ENCODE data around the gene PRCC.
A peak's percentile ranks its signal among the peaks of the same experiment; 100 is the strongest.

The PRCC gene

GRCh38 chr1:156801409-156802121 lies 34.2 kb downstream of the PRCC start:
- no peak for DNase-seq

- DNase-seq: no peak
These were observed 35.1 kb downstream of the PRCC start for GRCh38 chr1:156802421-156802935.

- no peak for DNase-seq
These were observed 35.9 kb downstream of the PRCC start for GRCh38 chr1:156803086-156803851.

DNA sequence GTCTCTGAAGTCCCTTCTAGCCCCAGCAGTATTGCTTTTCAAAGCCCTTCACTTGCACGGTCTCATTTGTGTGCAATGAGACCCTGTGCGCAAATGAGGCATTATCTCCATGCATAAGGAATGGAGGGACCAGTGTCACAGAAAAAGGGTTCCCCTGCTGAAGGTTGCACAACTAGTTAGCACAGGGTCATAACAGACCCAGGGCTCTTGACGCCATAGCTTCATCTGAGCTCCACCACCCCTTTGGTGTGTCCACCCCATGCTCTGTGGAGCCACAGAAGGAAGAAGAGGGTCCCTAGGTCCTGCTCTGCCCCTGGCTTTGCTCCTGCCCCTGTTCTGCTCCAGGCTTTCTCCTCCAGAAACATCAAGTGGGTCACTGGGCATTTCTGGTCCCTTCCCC lies 36.7 kb downstream of the PRCC start:
- no peak for DNase-seq

DNA sequence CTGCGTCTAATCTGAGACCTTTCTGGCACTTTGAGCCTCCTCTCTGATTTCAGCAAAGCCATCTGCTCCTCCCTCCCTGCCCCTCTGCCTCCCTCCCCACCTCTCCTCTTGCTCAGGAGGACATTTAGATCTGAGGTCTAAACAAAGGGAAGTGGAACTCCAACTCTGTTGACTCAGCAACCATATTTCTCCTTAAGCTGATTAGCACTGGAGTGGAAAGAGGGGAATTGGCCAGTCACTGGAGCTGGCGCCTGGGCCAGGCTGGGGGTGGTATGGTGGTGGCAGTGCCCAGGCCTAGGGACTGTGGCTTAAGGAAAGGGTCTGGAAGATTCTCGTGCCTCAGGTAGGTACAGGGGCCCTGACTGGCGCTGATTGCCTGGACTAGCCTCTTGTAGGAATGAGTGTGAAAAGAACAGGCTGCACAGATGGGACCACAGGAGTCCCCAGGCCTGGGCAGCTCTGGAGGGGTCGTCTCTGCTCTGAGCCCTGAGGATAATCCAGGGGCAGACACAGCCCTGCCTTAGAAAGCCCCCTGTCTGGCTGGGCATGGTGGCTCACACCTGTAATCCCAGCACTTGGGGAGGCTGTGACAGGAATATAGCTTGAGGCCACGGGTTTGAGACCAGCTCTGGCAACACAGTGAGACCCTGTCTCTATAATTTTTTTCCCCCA lies 37.4 kb downstream of the PRCC start:
- no peak for DNase-seq

GRCh38 chr1:156805766-156806511 lies 38.6 kb downstream of the PRCC start:
- no peak for DNase-seq

GRCh38 chr1:156806512-156807440 lies 39.4 kb downstream of the PRCC start:
- no peak for DNase-seq

GRCh38 chr1:156807627-156808026 lies 40.3 kb downstream of the PRCC start:
- no peak for DNase-seq

GRCh38 chr1:156808186-156809030 lies 41.1 kb downstream of the PRCC start:
- DNase-seq: no peak

GRCh38 chr1:156809281-156809680 lies 41.9 kb downstream of the PRCC start:
- no peak for DNase-seq

DNA sequence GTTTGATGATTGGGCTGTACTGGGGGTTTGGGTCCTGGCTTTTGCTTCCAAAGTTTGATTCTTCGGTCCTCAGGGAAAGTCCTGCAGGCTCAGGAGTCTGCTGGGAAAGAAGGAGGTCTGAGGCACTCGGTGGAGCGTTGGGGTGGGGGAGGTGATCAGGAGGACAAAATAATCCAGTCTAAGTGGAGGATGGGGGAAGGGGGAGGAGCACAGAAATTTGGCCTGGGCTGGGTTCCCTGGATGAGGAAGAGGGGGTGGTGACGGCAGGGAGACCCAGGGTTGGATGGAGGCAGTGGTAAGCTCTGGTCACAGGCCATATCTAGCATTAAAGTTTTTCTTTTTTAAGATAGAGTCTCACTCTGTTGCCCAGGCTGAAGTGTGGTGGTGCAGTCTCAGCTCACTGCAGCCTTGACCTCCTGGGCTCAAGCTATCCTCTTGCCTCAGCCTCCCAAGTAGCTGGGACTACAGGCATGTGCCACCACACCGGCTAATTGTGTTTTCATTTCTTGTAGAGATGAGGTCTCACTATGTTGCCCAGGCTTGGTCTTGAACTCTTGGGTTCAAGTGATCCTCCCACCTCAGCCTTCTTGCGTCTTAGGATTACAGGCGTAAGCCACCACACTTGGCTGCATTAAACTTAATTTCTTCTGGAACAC lies 42.5 kb downstream of the PRCC start:
- no peak for DNase-seq

- DNase-seq: no peak
These were observed 43.8 kb downstream of the PRCC start for GRCh38 chr1:156811168-156811567.

DNA sequence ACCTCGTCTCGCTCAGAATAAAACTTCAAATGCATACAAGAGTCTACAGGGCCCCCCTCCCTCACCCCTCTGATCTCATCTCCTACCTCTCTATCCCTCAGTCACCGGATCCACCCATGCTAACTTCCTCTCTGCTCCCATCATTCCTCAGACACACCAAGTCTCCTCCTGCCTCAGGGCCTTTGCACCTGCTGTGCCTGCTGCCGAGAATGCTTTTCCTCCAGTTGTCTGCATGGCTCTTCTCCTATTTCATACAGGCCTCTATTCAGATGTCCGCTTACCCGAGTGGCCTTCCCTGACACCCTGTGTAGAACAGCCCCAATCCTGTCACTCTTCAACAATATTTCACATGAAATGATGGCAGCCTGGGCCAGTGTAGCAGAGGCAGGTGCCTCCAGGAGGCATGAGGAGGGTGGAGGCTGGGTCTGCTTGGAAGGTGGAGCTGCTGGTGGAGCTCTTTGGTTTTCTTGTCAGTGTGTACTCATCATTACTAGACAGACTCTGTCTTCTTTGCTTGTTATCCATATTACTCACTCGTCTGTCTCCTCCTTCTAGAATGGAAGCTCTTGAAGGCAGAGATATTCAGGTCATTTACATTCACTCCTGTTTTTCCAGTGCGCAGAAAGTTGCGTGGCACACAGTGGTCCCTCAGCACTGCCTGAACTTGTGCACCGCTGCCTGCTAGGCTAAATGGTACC lies 45.1 kb downstream of the PRCC start:
- DNase-seq: no peak

- no peak for DNase-seq
These were observed 46.0 kb downstream of the PRCC start for GRCh38 chr1:156813298-156813697.

DNA sequence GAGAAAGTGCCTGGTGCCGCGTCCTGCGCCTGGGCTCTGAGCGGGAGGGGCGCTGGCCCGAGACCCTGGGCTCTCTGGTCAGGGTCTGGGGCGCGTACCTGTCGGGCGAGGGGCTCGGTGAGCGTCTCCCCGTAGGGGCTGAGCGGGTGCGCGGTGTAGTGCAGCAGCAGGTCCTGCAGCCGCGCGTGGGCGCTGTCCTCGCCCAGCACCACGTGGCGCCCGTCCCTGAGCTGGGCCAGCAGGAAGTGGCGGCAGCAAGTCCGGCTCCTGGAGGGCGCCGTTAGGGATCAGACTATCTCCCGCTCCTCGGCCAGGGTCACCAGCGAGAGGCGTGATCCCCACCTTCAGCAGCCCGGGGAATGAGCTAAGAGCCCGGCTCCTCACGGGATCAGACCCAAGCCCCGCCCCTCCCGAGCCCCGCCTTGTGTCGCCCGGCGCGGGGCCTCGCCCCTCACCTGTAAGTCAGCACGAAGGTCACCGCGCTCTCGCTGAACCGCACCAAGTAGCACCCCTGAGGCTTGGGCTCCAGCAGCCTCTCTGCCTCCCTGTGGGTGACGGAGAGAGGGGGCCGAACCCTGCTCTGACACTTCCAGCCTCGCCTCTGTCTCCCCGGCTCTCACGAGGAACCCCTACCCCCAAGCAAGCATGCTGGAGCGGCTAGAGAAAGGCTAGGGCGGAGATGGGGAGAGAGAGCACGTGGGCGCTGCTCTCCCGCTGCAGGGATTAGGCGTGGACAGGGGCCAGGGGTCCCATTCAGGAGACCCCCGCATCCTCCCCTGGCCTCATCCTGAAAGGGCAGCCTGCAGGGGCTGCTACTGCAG lies 46.6 kb downstream of the PRCC start:
- peak; percentile 44 for DNase-seq

DNA sequence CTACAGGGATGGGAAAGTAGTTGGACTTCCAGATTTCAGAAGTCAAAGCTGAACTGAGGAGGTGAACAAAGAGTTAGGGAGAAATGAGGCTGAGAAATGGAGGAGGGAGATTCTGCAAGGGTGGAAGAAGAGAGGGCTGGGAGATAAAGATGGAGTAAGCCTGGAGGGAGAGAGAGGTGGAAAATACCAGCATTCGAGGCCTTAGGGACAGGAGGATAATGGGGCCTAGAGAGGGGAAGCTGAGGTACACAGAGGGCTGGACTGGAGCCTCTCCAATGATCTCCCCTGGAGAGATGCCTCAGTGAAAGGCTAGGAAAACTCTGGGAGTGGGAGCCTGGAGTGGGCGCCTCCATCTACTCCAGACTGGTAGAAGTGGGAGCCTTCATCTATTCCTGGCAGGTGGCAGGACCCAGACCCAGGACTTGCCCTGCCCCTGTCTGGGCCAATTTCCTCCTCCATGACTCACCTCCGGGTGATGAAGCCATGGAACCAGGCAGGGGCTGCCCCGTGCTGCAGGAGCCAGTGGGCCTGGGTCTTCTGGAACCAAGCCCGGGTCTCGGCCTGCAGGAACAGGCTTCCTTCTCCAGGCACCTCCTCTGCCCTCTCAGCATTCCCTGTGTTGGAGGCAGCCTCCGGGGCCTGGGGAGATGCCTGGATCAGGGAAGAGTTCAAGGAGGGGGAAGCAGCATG lies 47.4 kb downstream of the PRCC start:
- DNase-seq: no peak

GRCh38 chr1:156815307-156815826 lies 48.0 kb downstream of the PRCC start:
- DNase-seq: no peak

DNA sequence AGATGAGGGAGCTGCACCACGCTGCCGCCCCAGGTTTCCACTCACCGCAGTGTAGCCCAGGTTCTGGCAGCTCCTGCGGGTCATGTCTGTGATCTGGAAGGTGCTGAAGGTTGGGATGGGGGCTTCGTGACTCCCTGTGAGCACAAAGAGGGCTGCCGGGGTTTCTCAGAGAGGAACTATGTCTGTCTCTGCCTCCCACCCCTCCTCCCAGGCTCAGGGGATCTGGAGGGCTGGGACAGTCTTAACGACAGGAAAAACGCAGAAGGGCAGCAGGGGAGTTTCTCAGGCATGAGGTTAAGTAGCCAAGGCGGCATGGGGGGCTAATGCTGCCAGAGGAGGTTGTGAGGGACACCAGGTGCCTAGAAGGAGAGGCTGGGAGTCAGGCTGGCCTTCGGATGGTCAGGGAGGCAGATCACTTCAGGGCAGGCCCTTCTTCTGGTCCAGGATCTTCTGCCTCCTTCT lies 48.7 kb downstream of the PRCC start:
- DNase-seq: no peak

All from NCI-H1105 (cell line).